Activated naive CD4-positive, alpha-beta T cell treated with anti-CD3 and anti-CD28 coated beads, Interleukin-2, amount 50 U/mL, for 24 hours (primary cell): ENCODE measurements around the gene PGAM5.

Source experiments
- H3K27ac Mint-ChIP-seq: one replicate; pipeline ENCODE4 v1.8.0; 2021; ENCODE audit warnings: mild to moderate bottlenecking, mixed read lengths
- H3K27me3 Mint-ChIP-seq: one replicate; pipeline ENCODE4 v1.8.0; 2021; ENCODE audit warnings: mixed read lengths
- H3K36me3 Mint-ChIP-seq: one replicate; pipeline ENCODE4 v1.8.0; 2021; ENCODE audit warnings: mixed read lengths
- H3K4me1 Mint-ChIP-seq: one replicate; pipeline ENCODE4 v1.8.0; 2021; ENCODE audit warnings: mixed read lengths
- H3K4me3 Mint-ChIP-seq: one replicate; pipeline ENCODE4 v1.8.0; 2021; ENCODE audit warnings: mild to moderate bottlenecking, mixed read lengths
- H3K9me3 Mint-ChIP-seq: one replicate; pipeline ENCODE4 v1.8.0; 2021; ENCODE audit warnings: mixed read lengths

The PGAM5 gene

GRCh38 chr12:132726386-132726785 lies 15.7 kb downstream of the PGAM5 start:
- H3K4me1 Mint-ChIP-seq: peaks cover 5% of the 10 kb centered on the region
- no peak overlapping the region for H3K4me3 Mint-ChIP-seq
- H3K27ac Mint-ChIP-seq: no peak overlapping the region
- H3K27me3 Mint-ChIP-seq: no peaks in the 10 kb centered on the region
- H3K36me3 Mint-ChIP-seq: peaks cover 19% of the 10 kb centered on the region
- H3K9me3 Mint-ChIP-seq: no peaks in the 10 kb centered on the region

- Mint-ChIP-seq H3K4me1 (peaks cover 5% of the 10 kb centered on the region), H3K36me3 (peaks cover 24% of the 10 kb centered on the region), H3K27ac (no peak overlapping the region), H3K27me3 (no peaks in the 10 kb centered on the region), H3K9me3 (no peaks in the 10 kb centered on the region), H3K4me3 (no peak overlapping the region)
Observed at GRCh38 chr12:132727091-132727794, 16.6 kb downstream of the PGAM5 start.

- Mint-ChIP-seq H3K4me3 (no peak overlapping the region), H3K27me3 (no peaks in the 10 kb centered on the region), H3K4me1 (peaks cover 5% of the 10 kb centered on the region), H3K27ac (no peak overlapping the region), H3K9me3 (no peaks in the 10 kb centered on the region), H3K36me3 (peaks cover 35% of the 10 kb centered on the region)
Observed at GRCh38 chr12:132728502-132728901, 17.9 kb downstream of the PGAM5 start.

- H3K4me3 Mint-ChIP-seq: no peak overlapping the region
- peaks cover 36% of the 10 kb centered on the region for H3K36me3 Mint-ChIP-seq
- peaks cover 5% of the 10 kb centered on the region for H3K4me1 Mint-ChIP-seq
- H3K27me3 Mint-ChIP-seq: no peaks in the 10 kb centered on the region
- no peaks in the 10 kb centered on the region for H3K9me3 Mint-ChIP-seq
- H3K27ac Mint-ChIP-seq: peak overlapping the region; percentile 52
Observed at GRCh38 chr12:132729541-132730320, 19.1 kb downstream of the PGAM5 start.

GRCh38 chr12:132730353-132730752 lies 19.7 kb downstream of the PGAM5 start:
- Mint-ChIP-seq H3K4me1 (peaks cover 5% of the 10 kb centered on the region), H3K27ac (peak overlapping the region; percentile 52), H3K27me3 (no peaks in the 10 kb centered on the region), H3K9me3 (no peaks in the 10 kb centered on the region), H3K36me3 (peaks cover 36% of the 10 kb centered on the region), H3K4me3 (no peak overlapping the region)

DNA sequence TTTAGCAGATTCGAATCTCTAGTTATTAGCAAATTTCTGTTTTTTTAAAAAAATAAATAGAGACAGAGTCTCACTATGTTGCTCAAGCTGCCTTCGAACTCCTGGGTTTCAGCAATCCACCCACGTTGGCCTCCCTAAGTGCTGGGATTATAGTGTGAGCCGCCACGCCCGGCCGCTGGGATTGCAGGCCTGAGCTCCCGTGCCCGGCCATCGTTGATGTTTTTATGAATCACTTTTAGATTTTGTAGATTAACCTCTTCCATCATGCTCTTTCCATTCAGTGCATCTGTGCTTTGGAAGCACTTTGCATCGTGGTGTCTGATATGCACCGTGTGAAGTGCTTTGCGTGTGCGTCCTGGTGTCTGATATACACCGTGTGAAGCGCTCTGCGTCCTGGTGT lies 20.9 kb downstream of the PGAM5 start:
- H3K9me3 Mint-ChIP-seq: no peaks in the 10 kb centered on the region
- no peak overlapping the region for H3K27ac Mint-ChIP-seq
- H3K4me1 Mint-ChIP-seq: peaks cover 5% of the 10 kb centered on the region
- no peaks in the 10 kb centered on the region for H3K27me3 Mint-ChIP-seq
- H3K4me3 Mint-ChIP-seq: no peak overlapping the region
- H3K36me3 Mint-ChIP-seq: peaks cover 34% of the 10 kb centered on the region

- Mint-ChIP-seq H3K27ac (no peak overlapping the region), H3K4me1 (peaks cover 5% of the 10 kb centered on the region), H3K4me3 (no peak overlapping the region), H3K36me3 (peaks cover 33% of the 10 kb centered on the region), H3K27me3 (no peaks in the 10 kb centered on the region), H3K9me3 (no peaks in the 10 kb centered on the region)
Observed at GRCh38 chr12:132734206-132734605, 23.6 kb downstream of the PGAM5 start.

- Mint-ChIP-seq H3K9me3 (no peaks in the 10 kb centered on the region), H3K27ac (no peak overlapping the region), H3K36me3 (peaks cover 28% of the 10 kb centered on the region), H3K27me3 (no peaks in the 10 kb centered on the region), H3K4me1 (no peaks in the 10 kb centered on the region), H3K4me3 (no peak overlapping the region)
Observed at GRCh38 chr12:132735496-132735895, 24.9 kb downstream of the PGAM5 start.

DNA sequence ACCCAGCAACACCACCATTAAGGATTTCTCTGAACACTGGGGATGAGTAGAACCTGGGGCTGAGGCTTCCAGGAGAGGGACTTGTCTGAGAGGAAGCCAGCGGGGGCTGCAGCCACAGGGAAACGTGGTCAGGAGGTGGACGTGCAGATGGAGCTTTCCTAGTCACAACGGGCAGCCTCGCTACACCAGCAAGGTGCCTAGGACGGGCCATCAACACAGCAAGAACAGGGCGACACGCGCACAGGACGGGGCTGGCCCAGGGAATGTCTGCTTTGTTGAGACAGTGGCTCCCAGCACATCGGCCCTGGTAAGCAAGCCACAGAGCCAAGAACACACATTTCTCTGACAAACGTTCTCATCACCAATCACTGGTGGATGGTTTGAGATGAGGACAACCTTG lies 25.7 kb downstream of the PGAM5 start:
- no peaks in the 10 kb centered on the region for H3K4me1 Mint-ChIP-seq
- H3K36me3 Mint-ChIP-seq: peaks cover 28% of the 10 kb centered on the region
- H3K9me3 Mint-ChIP-seq: no peaks in the 10 kb centered on the region
- no peak overlapping the region for H3K4me3 Mint-ChIP-seq
- no peaks in the 10 kb centered on the region for H3K27me3 Mint-ChIP-seq
- no peak overlapping the region for H3K27ac Mint-ChIP-seq

GRCh38 chr12:132736913-132737312 lies 26.3 kb downstream of the PGAM5 start:
- Mint-ChIP-seq H3K36me3 (peaks cover 23% of the 10 kb centered on the region), H3K27ac (peak overlapping the region; percentile 30), H3K4me3 (no peak overlapping the region), H3K27me3 (no peaks in the 10 kb centered on the region), H3K9me3 (no peaks in the 10 kb centered on the region), H3K4me1 (peaks cover 2% of the 10 kb centered on the region)

DNA sequence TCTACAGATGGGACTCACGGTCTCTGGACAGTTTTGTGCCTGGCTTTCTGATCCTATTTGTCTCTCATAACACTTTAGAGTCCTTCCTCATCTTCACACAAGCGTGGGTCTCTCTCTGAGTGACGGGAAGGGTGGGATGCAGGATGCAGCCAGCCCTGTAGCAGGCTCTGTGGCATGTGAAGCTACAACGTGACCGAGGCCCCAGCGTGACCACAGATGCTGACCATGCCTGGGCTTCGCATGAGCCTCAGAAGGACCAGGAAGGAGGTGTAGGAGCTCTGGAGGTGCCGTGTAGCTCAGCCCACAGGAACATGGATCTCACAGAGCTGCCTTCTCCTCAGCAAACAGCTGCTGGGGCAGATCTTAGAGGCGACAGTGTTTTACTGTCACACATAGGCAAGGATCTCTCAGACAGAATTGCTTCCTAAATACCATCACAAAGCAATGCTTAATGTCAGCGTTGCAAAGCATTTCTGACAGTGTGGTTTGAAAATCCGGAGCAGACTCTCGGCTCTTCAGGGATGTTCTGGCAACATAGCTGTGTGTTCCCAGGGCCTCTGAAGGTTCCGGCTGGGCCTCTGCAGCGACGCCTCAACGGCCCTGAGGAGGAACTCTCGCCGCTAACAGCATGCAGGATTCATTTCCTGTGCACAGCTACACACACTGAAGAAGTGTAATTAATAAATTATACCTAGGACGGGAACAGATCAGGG lies 29.1 kb downstream of the PGAM5 start:
- Mint-ChIP-seq H3K4me1 (peaks cover 20% of the 10 kb centered on the region), H3K36me3 (peaks cover 20% of the 10 kb centered on the region), H3K27ac (no peak overlapping the region)

DNA sequence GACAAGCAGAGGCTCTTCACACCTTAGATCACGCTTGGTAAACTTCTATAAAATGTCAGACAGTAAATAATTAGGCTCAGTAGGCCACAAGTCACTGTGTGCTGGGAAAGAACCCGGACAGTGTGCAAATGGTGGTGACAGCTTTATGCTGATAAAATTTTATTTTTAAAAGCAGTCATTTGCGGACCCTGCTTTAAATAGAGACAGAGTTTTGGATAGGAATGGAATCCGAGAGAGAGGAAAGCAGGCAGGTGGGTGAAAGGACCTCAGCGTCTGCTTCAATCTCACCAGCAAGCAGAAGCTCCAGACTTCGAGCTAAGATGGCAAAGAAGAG lies 29.6 kb downstream of the PGAM5 start:
- Mint-ChIP-seq H3K4me3 (no peak overlapping the region), H3K4me1 (peaks cover 20% of the 10 kb centered on the region), H3K9me3 (no peaks in the 10 kb centered on the region), H3K27me3 (no peaks in the 10 kb centered on the region), H3K36me3 (peaks cover 22% of the 10 kb centered on the region), H3K27ac (no peak overlapping the region)

More for the DNA sequence above, 29.1 kb downstream of the PGAM5 start:
- H3K27me3 Mint-ChIP-seq: no peaks in the 10 kb centered on the region
- H3K9me3 Mint-ChIP-seq: no peaks in the 10 kb centered on the region
- no peak overlapping the region for H3K4me3 Mint-ChIP-seq

DNA sequence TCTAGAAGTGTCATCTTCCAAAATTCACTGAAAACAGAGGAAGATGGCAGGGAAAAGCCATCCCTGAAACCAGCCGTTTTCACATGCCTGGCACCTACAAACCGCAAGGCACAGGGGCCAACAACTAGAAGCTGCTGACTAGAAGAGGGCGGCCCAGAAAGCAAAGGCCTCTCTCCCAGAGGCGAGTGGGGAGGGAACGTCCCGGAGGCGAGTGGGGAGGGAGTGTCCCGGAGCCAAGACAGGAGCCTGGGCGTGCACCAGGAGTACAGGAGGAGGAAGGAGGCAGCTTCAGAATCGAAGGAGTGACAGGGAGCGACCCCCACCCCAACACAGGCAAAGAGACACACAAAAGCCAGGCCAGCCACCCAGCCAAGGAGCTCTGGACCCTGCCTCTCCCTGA lies 30.0 kb downstream of the PGAM5 start:
- no peak overlapping the region for H3K27ac Mint-ChIP-seq
- H3K4me3 Mint-ChIP-seq: no peak overlapping the region
- peaks cover 23% of the 10 kb centered on the region for H3K36me3 Mint-ChIP-seq
- H3K9me3 Mint-ChIP-seq: no peaks in the 10 kb centered on the region
- no peaks in the 10 kb centered on the region for H3K27me3 Mint-ChIP-seq
- H3K4me1 Mint-ChIP-seq: peaks cover 20% of the 10 kb centered on the region

DNA sequence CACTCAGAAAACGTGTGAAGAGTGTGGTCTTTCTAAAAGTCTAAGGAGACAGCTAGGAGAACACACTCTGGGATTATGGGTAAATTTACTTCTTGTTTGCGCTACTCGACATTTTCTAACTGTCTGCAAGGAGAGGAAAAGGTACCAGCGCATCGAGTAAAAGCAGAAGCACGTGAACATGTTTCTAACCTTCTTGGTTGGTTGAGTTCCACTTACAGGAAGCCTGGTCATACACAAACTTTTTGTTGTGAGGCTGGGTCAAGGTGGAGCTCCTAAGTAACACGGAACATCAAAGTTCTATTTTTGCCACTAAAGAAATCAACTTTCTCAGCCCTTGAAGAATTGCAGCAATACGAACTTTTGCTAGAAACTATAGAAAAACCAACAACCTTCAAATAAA lies 31.0 kb downstream of the PGAM5 start:
- no peaks in the 10 kb centered on the region for H3K9me3 Mint-ChIP-seq
- H3K27me3 Mint-ChIP-seq: no peaks in the 10 kb centered on the region
- H3K27ac Mint-ChIP-seq: no peak overlapping the region
- H3K4me3 Mint-ChIP-seq: no peak overlapping the region
- H3K36me3 Mint-ChIP-seq: peaks cover 23% of the 10 kb centered on the region
- H3K4me1 Mint-ChIP-seq: peaks cover 20% of the 10 kb centered on the region

DNA sequence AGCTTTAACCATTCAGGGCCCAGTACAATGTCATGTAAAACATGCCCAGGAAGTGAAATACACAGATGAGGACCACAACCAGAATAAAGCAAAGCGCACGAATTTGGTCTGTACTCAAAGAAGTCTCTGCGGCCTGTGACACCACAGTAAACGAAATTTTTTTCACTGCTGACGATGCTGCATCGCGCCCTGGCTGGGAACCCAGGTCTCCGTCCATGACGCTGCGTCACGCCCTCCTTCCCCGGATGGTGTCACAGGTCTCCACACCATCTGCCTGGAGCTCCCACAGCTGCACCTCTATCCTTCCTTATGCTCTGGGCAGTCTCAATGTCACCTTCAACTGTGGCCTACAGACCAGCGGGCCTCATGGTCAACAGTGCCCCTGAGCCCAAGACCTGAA lies 33.2 kb downstream of the PGAM5 start:
- H3K36me3 Mint-ChIP-seq: peaks cover 22% of the 10 kb centered on the region
- no peaks in the 10 kb centered on the region for H3K27me3 Mint-ChIP-seq
- no peak overlapping the region for H3K4me3 Mint-ChIP-seq
- no peaks in the 10 kb centered on the region for H3K9me3 Mint-ChIP-seq
- no peak overlapping the region for H3K27ac Mint-ChIP-seq
- H3K4me1 Mint-ChIP-seq: peaks cover 20% of the 10 kb centered on the region

DNA sequence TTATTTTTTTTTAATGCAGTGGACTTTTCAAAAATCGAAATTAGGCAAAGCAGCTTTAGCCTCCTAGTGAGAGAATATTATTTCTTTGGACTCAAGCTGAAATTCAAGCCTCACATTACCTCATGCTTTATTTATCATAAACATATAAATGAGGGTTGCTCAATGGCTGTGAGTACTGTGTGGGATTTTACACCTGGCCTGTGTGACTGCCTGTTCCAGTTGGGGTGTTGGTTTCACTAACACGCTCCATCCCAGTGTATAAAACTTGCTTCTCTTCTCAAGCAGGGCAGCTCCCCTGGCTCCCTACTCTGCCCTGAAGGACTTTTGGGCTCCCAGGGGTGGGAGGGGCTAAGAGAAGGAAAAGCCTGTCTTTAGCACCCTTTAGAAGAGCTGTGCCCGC lies 36.0 kb downstream of the PGAM5 start:
- no peaks in the 10 kb centered on the region for H3K27me3 Mint-ChIP-seq
- no peak overlapping the region for H3K4me3 Mint-ChIP-seq
- H3K9me3 Mint-ChIP-seq: no peaks in the 10 kb centered on the region
- peaks cover 20% of the 10 kb centered on the region for H3K4me1 Mint-ChIP-seq
- no peak overlapping the region for H3K27ac Mint-ChIP-seq
- H3K36me3 Mint-ChIP-seq: peaks cover 19% of the 10 kb centered on the region
